ENCODE data around the gene C3orf20.

Gene C3orf20

GRCh38 chr3:14803101-14803980 is 128.4 kb downstream of the C3orf20 start:
- peaks cover 69% of the 10 kb centered on the region for H3K27me3 ChIP-seq
- TF ChIP-seq CTCF (IDR thresholded peaks at IDR 0.05) = no peak
- no peaks in the 10 kb centered on the region for H3K9me3 ChIP-seq
- H3K4me1 ChIP-seq (ENCODE audit: control insufficient read depth in 1 of 2, insufficient read depth in 1 of 2, low read depth in 1 of 2, low read length in 1 of 2) = no peaks in the 10 kb centered on the region
- H3K36me3 ChIP-seq = no peaks in the 10 kb centered on the region
- H3K27ac ChIP-seq = no peak overlapping the region
- H3K4me3 ChIP-seq (ENCODE audit: low read depth in 1 of 2, low read length in 1 of 2) = no peak overlapping the region

GRCh38 chr3:14803981-14804834 is 129.3 kb downstream of the C3orf20 start:
- Histone ChIP-seq H3K27me3 (peaks cover 78% of the 10 kb centered on the region), H3K27ac (no peak overlapping the region), H3K9me3 (no peaks in the 10 kb centered on the region), H3K4me1 (ENCODE audit: control insufficient read depth in 1 of 2, insufficient read depth in 1 of 2, low read depth in 1 of 2, low read length in 1 of 2) (no peaks in the 10 kb centered on the region), H3K4me3 (ENCODE audit: low read depth in 1 of 2, low read length in 1 of 2) (no peak overlapping the region), H3K36me3 (no peaks in the 10 kb centered on the region)
- no peak for TF ChIP-seq CTCF (IDR thresholded peaks at IDR 0.05)

GRCh38 chr3:14804835-14805780 is 130.2 kb downstream of the C3orf20 start:
- Histone ChIP-seq H3K4me3 (ENCODE audit: low read depth in 1 of 2, low read length in 1 of 2) (no peak overlapping the region), H3K9me3 (no peaks in the 10 kb centered on the region), H3K27me3 (peaks cover 87% of the 10 kb centered on the region), H3K4me1 (ENCODE audit: control insufficient read depth in 1 of 2, insufficient read depth in 1 of 2, low read depth in 1 of 2, low read length in 1 of 2) (no peaks in the 10 kb centered on the region), H3K27ac (no peak overlapping the region), H3K36me3 (no peaks in the 10 kb centered on the region)
- TF ChIP-seq CTCF (IDR thresholded peaks at IDR 0.05) = no peak

GRCh38 chr3:14805961-14806537 is 131.1 kb downstream of the C3orf20 start:
- Histone ChIP-seq H3K36me3 (no peaks in the 10 kb centered on the region), H3K9me3 (no peaks in the 10 kb centered on the region), H3K27ac (no peak overlapping the region), H3K4me1 (ENCODE audit: control insufficient read depth in 1 of 2, insufficient read depth in 1 of 2, low read depth in 1 of 2, low read length in 1 of 2) (peaks cover 0 to 4% of the 10 kb centered on the region in 2 experiments), H3K4me3 (ENCODE audit: low read depth in 1 of 2, low read length in 1 of 2) (no peak overlapping the region), H3K27me3 (peaks cover 95% of the 10 kb centered on the region)
- TF ChIP-seq CTCF (IDR thresholded peaks at IDR 0.05) = no peak
